UCSD-AML1 (cell line): ENCODE data around the gene SNX3.
"Not testable (repeated sequence)": the region's sequence is repeated elsewhere in the genome, so short reads cannot be mapped to it uniquely, and the experiment has no call there.

Experiments used
- DNase-seq: peaks from one replicate; lab custom pipeline; 2025; ENCODE audit not compliant: unreplicated experiment; lab: John Stamatoyannopoulos, UW

SNX3 gene

DNA sequence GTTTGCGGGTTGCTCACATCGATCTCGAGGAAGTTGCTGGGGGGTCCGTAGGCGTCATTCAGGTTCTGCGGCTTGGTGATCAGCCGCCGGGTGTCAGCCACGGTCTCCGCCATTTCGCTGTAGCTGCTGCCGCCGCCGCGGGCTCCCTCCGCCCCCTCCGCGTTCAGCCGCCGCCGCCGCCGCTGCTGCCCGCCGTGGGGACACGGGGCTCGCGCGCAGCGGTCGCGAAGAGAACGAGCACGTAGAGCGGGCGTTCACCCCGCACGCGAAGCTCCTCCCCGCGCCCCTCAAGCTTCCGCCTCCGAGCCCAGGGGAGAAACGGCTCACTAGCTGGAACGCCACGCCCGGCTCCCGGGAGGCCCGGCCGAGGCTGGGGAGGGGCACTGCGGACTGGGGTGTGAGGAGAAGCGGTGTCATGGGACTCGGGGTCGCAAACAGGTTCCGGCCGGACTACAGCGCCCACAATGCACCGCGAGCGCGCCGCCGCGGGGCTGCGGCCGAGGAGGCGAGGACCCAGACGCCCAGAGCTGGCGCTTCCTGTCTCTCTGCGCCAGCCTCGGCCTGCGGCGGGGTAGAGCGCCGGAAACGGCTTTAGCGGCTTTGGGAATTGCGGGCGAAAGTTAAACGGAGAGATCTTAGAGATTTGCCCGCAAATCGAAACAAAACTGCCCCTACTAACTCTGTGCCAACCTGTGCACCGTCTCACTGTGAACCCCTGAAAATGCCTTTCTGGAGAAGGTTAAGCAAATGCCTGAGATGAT is at the start of gene SNX3:
Gene SNX3, minus strand, starts transcription at position 232 of the 761 bp plus-strand sequence. Its CDS starts 119 bp downstream, at position 113.
- DNase-seq = peak; percentile 96

DNA sequence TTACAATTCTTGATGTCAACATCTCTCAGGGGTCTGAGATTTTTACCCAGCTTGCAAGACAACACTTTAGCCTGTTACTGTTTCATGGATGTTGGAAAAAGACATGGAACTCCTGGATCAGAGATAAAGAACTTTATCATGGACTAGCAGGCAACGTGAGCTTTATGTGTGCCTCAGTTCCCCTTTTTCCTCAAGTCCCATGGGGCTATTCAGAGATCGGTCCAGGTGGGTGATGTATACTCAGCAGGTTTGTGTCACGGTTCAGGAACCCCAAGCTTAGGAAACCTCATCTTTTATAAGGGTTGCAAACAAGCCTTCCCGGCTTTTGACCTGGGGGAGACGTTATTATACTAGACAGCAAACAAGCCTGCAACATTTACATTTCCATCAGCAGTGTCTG is 49.0 kb upstream of the SNX3 start:
- no peak for DNase-seq

DNA sequence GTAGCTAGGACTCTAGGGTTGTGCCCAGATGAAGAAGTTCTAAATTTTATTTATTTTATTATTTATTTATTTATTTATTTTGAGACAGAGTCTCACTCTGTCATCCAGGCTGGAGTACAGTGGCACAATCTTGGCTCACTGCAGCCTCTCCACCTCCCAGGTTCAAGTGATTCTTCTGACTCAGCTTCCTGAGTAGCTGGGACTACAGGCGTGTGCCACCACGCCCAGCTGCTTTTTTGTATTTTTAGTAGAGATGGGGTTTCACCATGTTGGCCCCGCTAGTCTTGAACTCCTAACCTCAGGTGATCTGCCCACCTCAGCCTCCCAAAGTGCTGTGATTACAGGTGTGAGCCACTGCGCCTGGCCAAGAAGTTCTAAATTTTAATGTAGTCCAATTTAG is 47.8 kb upstream of the SNX3 start:
- DNase-seq = not testable (repeated sequence)

DNA sequence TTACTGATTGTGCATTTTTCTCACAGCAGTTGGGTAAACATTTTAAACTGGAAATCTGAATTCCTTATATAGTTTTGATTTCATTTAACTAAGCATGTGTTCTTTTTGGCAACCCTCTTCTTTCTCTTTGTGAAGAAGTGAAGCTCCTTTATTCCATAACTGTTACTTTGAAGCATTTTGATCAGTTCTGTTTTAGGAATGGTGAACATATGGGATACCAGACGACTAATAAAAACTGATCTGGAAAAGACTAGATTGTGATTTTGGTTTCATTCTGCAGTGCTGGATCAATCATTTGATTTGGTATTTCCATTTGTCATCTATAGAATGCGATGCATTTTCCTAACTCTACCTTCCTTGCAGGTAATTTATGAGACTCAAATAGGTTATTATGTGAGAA is 43.8 kb upstream of the SNX3 start:
- no peak for DNase-seq

GRCh38 chr6:108302386-108302785 is 41.5 kb upstream of the SNX3 start:
- DNase-seq = no peak

GRCh38 chr6:108295676-108296075 is 34.8 kb upstream of the SNX3 start:
- no peak for DNase-seq

GRCh38 chr6:108294727-108295625 is 34.1 kb upstream of the SNX3 start, which contains the start of gene AFG1L:
TSS of gene AFG1L (plus strand) at chr6:108295054. CDS start at chr6:108295080, 26 bp downstream.
- DNase-seq = peak; percentile 91

- no peak for DNase-seq
Measured at GRCh38 chr6:108294297-108294726, 33.5 kb upstream of the SNX3 start.

DNA sequence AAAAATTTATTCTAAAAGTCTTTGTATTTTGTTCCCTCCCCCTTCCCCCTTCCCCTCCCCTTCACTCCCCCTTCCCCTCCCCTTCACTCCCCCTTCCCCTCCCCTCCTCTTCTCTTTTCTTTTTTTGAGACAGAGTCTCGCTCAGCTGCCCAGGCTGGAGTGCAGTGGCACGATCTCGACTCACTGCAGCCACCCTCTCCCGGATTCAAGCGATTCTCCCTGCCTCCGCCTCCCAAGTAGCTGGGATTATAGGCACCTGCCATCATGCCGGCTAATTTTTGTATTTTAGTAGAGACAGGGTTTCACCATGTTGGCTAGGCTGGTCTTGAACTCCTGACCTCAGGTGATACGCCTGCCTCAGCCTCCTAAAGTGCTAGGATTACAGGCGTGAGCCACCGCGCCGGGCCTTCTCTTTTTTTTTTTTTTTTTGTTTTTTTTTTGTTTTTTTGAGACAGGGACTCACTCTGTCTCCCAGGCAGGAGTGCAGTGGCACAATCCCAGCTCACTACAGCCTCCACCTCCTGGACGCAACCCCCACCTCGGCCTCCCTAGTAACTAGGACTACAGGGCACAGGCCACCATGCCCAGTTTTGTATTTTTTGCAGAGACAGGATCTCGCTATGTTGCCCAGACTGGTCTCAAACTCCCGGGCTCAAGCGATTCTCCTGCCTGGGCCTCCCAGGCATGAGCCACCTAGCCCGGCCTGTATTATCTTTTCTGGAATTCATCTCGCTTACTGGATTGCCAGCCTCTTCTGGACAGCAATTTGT is 32.9 kb upstream of the SNX3 start:
- no peak for DNase-seq

DNA sequence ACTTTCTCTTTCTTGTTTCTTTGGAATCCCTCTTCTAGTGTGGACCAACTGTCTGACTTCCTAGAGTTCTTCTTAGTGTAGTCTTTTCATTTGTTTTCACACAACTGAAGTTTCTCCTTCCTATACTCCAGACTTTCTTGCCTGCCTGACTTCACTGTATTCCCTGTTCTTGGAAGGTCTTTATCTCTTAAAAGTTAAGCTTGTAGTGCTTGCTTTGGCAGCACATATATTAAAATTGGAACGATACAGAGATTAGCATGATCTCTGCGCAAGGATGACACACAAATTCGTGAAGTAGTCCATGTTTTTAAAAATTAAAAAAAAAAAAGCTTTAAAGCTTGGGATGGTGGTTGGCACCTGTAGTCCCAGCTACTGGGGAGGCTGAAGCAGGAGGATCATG is 31.7 kb upstream of the SNX3 start:
- DNase-seq = not testable (repeated sequence)

GRCh38 chr6:108291091-108291490 is 30.3 kb upstream of the SNX3 start:
- DNase-seq = no peak

DNA sequence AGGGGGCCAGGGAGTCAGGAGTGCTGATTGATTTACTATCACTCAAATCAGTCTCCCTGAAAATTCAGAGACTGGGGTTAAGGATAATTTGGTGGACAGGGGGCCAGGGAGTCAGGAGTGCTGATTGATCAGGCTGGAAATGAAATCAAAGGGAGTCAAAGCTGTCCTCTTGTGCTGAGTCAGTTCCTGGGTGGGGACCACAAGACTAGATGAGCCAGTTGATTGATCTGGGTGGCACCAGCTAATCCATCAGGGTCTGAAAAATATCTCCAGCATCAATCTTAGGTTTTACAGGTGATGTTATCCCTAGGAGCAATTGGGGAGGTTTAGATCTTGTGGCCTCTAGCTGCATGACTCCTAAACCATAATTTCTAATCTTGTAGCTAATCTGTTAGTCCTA is 27.9 kb upstream of the SNX3 start:
- DNase-seq = no peak

DNA sequence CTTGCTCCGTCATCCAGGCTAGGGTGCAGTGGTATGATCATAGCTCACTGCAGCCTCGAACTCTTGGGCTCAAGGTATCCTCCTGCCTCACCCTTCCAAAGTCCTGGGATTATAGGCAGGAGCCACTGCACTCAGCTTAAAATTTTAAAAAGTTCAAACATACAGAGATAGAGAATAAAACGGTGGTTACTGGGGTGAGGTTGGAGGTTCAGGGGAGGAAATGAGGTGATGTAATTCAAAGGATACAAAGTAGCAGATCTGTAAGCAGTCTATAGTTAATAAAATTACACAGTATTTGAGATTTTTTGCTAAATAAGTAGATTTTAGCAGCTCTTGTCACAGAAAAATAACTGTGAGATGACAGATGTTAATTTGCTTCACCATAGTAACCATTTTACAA is 26.5 kb upstream of the SNX3 start:
- no peak for DNase-seq

DNA sequence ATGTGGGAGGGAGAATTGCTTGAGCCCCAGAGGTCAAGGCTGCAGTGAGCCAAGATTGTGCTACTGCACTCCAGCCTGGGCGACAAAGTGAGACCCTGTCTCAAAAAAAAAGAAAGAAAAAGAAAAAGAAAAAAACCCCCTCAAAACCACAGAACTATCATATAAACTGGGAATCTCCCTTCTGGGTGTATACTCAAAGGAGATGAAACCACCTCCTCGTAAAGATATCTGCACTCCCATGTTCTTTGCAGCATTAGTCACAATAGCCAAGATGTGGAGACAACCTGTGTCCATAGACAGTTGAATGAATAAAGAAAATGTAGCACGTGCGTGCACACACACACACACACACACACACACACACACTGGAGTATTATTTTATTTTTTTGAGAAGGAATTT is 25.5 kb upstream of the SNX3 start:
- no peak for DNase-seq

- no peak for DNase-seq
Measured at GRCh38 chr6:108285381-108285780, 24.5 kb upstream of the SNX3 start.

DNA sequence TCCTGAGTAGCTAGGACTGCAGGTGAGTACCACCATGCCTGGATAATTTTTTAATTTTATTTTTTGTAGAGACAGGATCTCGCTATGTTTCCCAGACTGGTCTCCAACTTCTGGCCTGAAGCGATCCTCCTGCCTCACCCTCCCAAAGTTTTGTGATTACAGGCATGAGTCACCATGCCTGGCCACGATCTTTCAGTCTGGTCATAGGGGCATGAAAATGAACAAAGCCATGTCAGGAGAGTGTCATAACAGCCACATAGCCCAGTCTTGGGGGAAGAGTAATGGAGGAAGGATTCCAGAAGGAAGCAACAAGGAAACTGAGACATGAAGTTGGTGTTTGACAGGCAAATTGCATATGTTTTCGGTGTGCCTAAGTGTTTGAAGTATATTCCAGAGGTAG is 17.0 kb upstream of the SNX3 start:
- no peak for DNase-seq

GRCh38 chr6:108277295-108277694 is 16.5 kb upstream of the SNX3 start:
- no peak for DNase-seq

- DNase-seq = no peak
Measured at GRCh38 chr6:108275976-108276375, 15.1 kb upstream of the SNX3 start.

GRCh38 chr6:108274546-108274945 is 13.7 kb upstream of the SNX3 start:
- DNase-seq = no peak

GRCh38 chr6:108269955-108270354 is 9.1 kb upstream of the SNX3 start:
- DNase-seq = not testable (repeated sequence)

DNA sequence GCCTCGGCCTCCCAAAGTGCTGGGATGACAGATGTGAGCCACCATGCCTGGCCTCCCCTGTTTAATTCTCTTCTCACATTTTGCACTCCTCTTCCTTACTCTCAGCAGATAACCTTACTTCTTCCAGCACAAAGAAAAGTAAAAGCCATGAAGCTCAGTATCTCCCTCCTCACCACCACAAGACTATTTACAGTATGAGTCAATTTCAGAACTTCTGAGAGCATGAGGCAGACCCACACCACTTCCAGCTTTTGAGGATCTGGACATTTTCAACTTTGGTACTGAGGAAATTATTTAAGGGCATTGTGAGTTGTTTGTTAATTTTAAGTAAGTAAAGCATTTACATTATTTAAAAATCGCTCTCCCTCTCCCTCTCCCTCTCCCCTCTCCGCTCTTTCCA is 8.0 kb upstream of the SNX3 start:
- no peak for DNase-seq
